Mesenchymal stem cell (in vitro differentiated cells and primary cell): ENCODE measurements around the gene YEATS2.

Source experiments
- DNase-seq: peaks from one replicate; pipeline ENCODE4 v3.0.0-alpha.2; 2013
- H2AFZ ChIP-seq: one replicate; pipeline ENCODE4 v1.6.1; 2013; ENCODE audit warnings: low read depth, mild to moderate bottlenecking, control low read depth, inconsistent platforms, low read length, moderate library complexity
- H2AK5ac ChIP-seq: 2 replicates; pipeline ENCODE4 v1.6.1; 2013; ENCODE audit warnings: low read length, moderate library complexity, mild to moderate bottlenecking, inconsistent platforms; ENCODE audit not compliant: severe bottlenecking
- H2BK120ac ChIP-seq: one replicate; pipeline ENCODE4 v1.6.1; 2013; ENCODE audit warnings: low read depth, mild to moderate bottlenecking, inconsistent platforms, low read length, moderate library complexity
- H2BK12ac ChIP-seq, 2 experiments: one replicate each; pipeline ENCODE4 v1.6.1; 2013; ENCODE audit warnings: inconsistent platforms in 2 of 2, low read length in 2 of 2, mild to moderate bottlenecking in 2 of 2, moderate library complexity in 2 of 2, control low read depth in 1 of 2
- H2BK15ac ChIP-seq: one replicate; pipeline ENCODE4 v1.6.1; 2013; ENCODE audit warnings: mild to moderate bottlenecking, low read depth, inconsistent platforms; ENCODE audit not compliant: poor library complexity, severe bottlenecking
- H2BK5ac ChIP-seq: 2 replicates; pipeline ENCODE4 v1.6.1; 2013; ENCODE audit warnings: low read depth, mild to moderate bottlenecking, low read length, control low read depth, inconsistent platforms; ENCODE audit not compliant: poor library complexity, severe bottlenecking
- H3K14ac ChIP-seq, 2 experiments: one replicate each; pipeline ENCODE4 v1.6.1; 2013; ENCODE audit warnings: inconsistent platforms in 2 of 2, low read length in 2 of 2, control low read depth in 1 of 2, mild to moderate bottlenecking in 1 of 2, moderate library complexity in 1 of 2
- H3K18ac ChIP-seq, 2 experiments: one replicate each; pipeline ENCODE4 v1.6.1; 2013; ENCODE audit warnings: inconsistent platforms in 2 of 2, low read length in 2 of 2, control low read depth in 1 of 2, low read depth in 1 of 2, mild to moderate bottlenecking in 1 of 2
- H3K23ac ChIP-seq, 2 experiments: one replicate each; pipeline ENCODE4 v1.6.1; 2013; ENCODE audit warnings: inconsistent platforms in 2 of 2, low read length in 2 of 2, mild to moderate bottlenecking in 2 of 2, moderate library complexity in 2 of 2, control low read depth in 1 of 2
- H3K27ac ChIP-seq: 2 replicates; pipeline ENCODE4 v1.5.1; 2013; ENCODE audit warnings: mild to moderate bottlenecking, moderate library complexity, low read length, control low read depth, inconsistent platforms; ENCODE audit not compliant: poor library complexity, severe bottlenecking
- H3K27me3 ChIP-seq, 2 experiments: 2 replicates each; pipeline versions ENCODE4 v1.6.1 to v1.7.0; 2013; ENCODE audit warnings: low read length in 2 of 2, mild to moderate bottlenecking in 2 of 2, moderate library complexity in 2 of 2, control low read depth in 1 of 2, inconsistent platforms in 1 of 2; ENCODE audit not compliant: control insufficient read depth in 1 of 2, insufficient read depth in 1 of 2
- H3K36me3 ChIP-seq, 2 experiments: 2 replicates each; pipeline versions ENCODE4 v1.6.1 to v1.7.0; 2013; ENCODE audit warnings: low read length in 2 of 2, control low read depth in 1 of 2, inconsistent platforms in 1 of 2, low read depth in 1 of 2, mild to moderate bottlenecking in 1 of 2; ENCODE audit not compliant: insufficient read depth in 2 of 2, control insufficient read depth in 1 of 2
- H3K4ac ChIP-seq, 2 experiments: one replicate each; pipeline ENCODE4 v1.6.1; 2013; ENCODE audit warnings: inconsistent platforms in 2 of 2, low read length in 2 of 2, mild to moderate bottlenecking in 2 of 2, moderate library complexity in 2 of 2, control low read depth in 1 of 2, low read depth in 1 of 2
- H3K4me1 ChIP-seq: 2 replicates; pipeline ENCODE4 v1.6.1; 2013; ENCODE audit warnings: low read depth, low read length, control low read depth; ENCODE audit not compliant: control insufficient read depth, insufficient read depth
- H3K4me2 ChIP-seq: 2 replicates; pipeline ENCODE4 v1.6.1; 2013; ENCODE audit warnings: low read length, mild to moderate bottlenecking, inconsistent platforms; ENCODE audit not compliant: poor library complexity, severe bottlenecking
- H3K4me3 ChIP-seq, 2 experiments: 2 replicates each; pipeline versions ENCODE4 v1.5.1 to v1.7.0; 2013; ENCODE audit warnings: low read length in 2 of 2, mild to moderate bottlenecking in 2 of 2, control low read depth in 1 of 2, low read depth in 1 of 2; ENCODE audit not compliant: insufficient read depth in 1 of 2
- H3K79me1 ChIP-seq: replicated peaks from 2 replicates; pipeline ENCODE4 v1.6.1; 2013; ENCODE audit warnings: mild to moderate bottlenecking, control low read depth, low read length, inconsistent platforms; ENCODE audit not compliant: poor library complexity, severe bottlenecking
- H3K9ac ChIP-seq: 2 replicates; pipeline ENCODE4 v1.7.0; 2013; ENCODE audit warnings: mild to moderate bottlenecking, low read length, moderate library complexity
- H3K9me3 ChIP-seq: 2 replicates; pipeline ENCODE4 v1.7.0; 2013; ENCODE audit warnings: mild to moderate bottlenecking, low read length; ENCODE audit not compliant: control insufficient read depth
- H4K8ac ChIP-seq: one replicate; pipeline ENCODE4 v1.6.1; 2013; ENCODE audit warnings: inconsistent platforms, mild to moderate bottlenecking, low read length, moderate library complexity
- H4K91ac ChIP-seq: one replicate; pipeline ENCODE4 v1.6.1; 2013; ENCODE audit warnings: mild to moderate bottlenecking, low read length, inconsistent platforms
- WGBS: methylation state at CpG from one replicate; pipeline ENCODE4 v1.1.7; 2013; ENCODE audit warnings: mixed read lengths; 5-methylcytosine and 5-hydroxymethylcytosine counted together

The YEATS2 gene

GRCh38 chr3:183745300-183746098 lies 47.9 kb downstream of the YEATS2 start:
- Histone ChIP-seq H3K23ac (no peak overlapping the region), H2BK120ac (no peak overlapping the region), H2AK5ac (peak overlapping the region; percentile 47), H3K4me1 (peaks cover 4% of the 10 kb centered on the region), H3K18ac (no peak overlapping the region), H3K4me3 (no peak overlapping the region), H2AFZ (no peak overlapping the region), H4K91ac (no peak overlapping the region), H3K9me3 (no peaks in the 10 kb centered on the region), H3K9ac (no peak overlapping the region), H3K14ac (no peak overlapping the region), H3K79me1 (peaks cover 16% of the 10 kb centered on the region), H2BK12ac (no peak overlapping the region), H3K27me3 (no peaks in the 10 kb centered on the region), H3K4me2 (no peak overlapping the region), H3K4ac (no peak overlapping the region), H3K36me3 (peaks cover 17 to 63% of the 10 kb centered on the region in 2 experiments), H4K8ac (peak overlapping the region; percentile 12), H2BK15ac (no peak overlapping the region), H2BK5ac (no peak overlapping the region), H3K27ac (peak overlapping the region; percentile 58)
- DNase-seq: peak; percentile 43
- 74% methylated on average over 12 of the region's 16 CpGs for WGBS

GRCh38 chr3:183754052-183754451 lies 56.5 kb downstream of the YEATS2 start:
- H4K8ac ChIP-seq: no peak overlapping the region
- no peaks in the 10 kb centered on the region for H3K4me1 ChIP-seq
- peaks cover 20% of the 10 kb centered on the region for H3K79me1 ChIP-seq
- no peak overlapping the region for H3K4me3 ChIP-seq
- H2BK12ac ChIP-seq: no peak overlapping the region
- peaks cover 17 to 85% of the 10 kb centered on the region in 2 experiments for H3K36me3 ChIP-seq
- no peak overlapping the region for H2BK120ac ChIP-seq
- H3K27me3 ChIP-seq: no peaks in the 10 kb centered on the region
- no peak overlapping the region for H3K9ac ChIP-seq
- H3K4ac ChIP-seq: no peak overlapping the region
- no peaks in the 10 kb centered on the region for H3K9me3 ChIP-seq
- no peak overlapping the region for H3K27ac ChIP-seq
- 97% methylated on average over 5 of the region's 5 CpGs for WGBS
- H2AFZ ChIP-seq: no peak overlapping the region
- H3K18ac ChIP-seq: no peak overlapping the region
- H3K14ac ChIP-seq: no peak overlapping the region
- H3K23ac ChIP-seq: no peak overlapping the region
- no peak overlapping the region for H4K91ac ChIP-seq
- no peak overlapping the region for H2BK15ac ChIP-seq
- no peak overlapping the region for H2AK5ac ChIP-seq
- H3K4me2 ChIP-seq: no peak overlapping the region
- no peak overlapping the region for H2BK5ac ChIP-seq
- DNase-seq: no peak

- Histone ChIP-seq H3K4me1 (no peaks in the 10 kb centered on the region), H3K27me3 (no peaks in the 10 kb centered on the region), H4K8ac (no peak overlapping the region), H4K91ac (no peak overlapping the region), H3K9ac (no peak overlapping the region), H3K18ac (no peak overlapping the region), H3K36me3 (peaks cover 30 to 69% of the 10 kb centered on the region in 2 experiments), H3K23ac (no peak overlapping the region), H2BK15ac (no peak overlapping the region), H2BK120ac (no peak overlapping the region), H3K9me3 (no peaks in the 10 kb centered on the region), H3K4ac (no peak overlapping the region), H3K4me2 (no peak overlapping the region), H3K4me3 (no peak overlapping the region), H3K27ac (no peak overlapping the region), H2AFZ (no peak overlapping the region), H2BK5ac (no peak overlapping the region), H2AK5ac (no peak overlapping the region), H2BK12ac (no peak overlapping the region), H3K79me1 (peaks cover 13% of the 10 kb centered on the region), H3K14ac (no peak overlapping the region)
- DNase-seq: no peak
- 95% methylated on average over 6 of the region's 6 CpGs for WGBS
These were observed 64.7 kb downstream of the YEATS2 start for GRCh38 chr3:183762304-183762703.

- Histone ChIP-seq H3K4me2 (no peak overlapping the region), H3K27ac (peak overlapping the region; percentile 27), H2BK12ac (peak overlapping the region in 1 of 2 experiments; percentile 56), H2BK15ac (no peak overlapping the region), H3K4me3 (no peak overlapping the region), H4K8ac (no peak overlapping the region), H3K18ac (peak overlapping the region; percentile 21 to 73), H3K23ac (no peak overlapping the region), H3K14ac (no peak overlapping the region), H2AK5ac (no peak overlapping the region), H3K4me1 (no peaks in the 10 kb centered on the region), H3K4ac (no peak overlapping the region), H3K79me1 (peaks cover 16% of the 10 kb centered on the region), H3K9me3 (no peaks in the 10 kb centered on the region), H2BK120ac (no peak overlapping the region), H2BK5ac (no peak overlapping the region), H2AFZ (no peak overlapping the region), H3K36me3 (peaks cover 36 to 60% of the 10 kb centered on the region in 2 experiments), H3K9ac (no peak overlapping the region), H4K91ac (no peak overlapping the region), H3K27me3 (no peaks in the 10 kb centered on the region)
- DNase-seq: peak; percentile 91
- WGBS: 46% methylated on average over 5 of the region's 7 CpGs
These were observed 67.5 kb downstream of the YEATS2 start for GRCh38 chr3:183764847-183765731.
